ENCODE data around the gene MGAT4A.
A peak's percentile ranks its signal among the peaks of the same experiment; 100 is the strongest.

Gene MGAT4A

GRCh38 chr2:98658816-98659490, 72.0 kb downstream of the MGAT4A start:
- no peak for DNase-seq (ENCODE audit: low read depth in 2 of 2)

- DNase-seq (ENCODE audit: low read depth in 2 of 2): no peak
Measured at GRCh38 chr2:98656800-98657199, 74.1 kb downstream of the MGAT4A start.

GRCh38 chr2:98654699-98655495, 76.0 kb downstream of the MGAT4A start:
- DNase-seq (ENCODE audit: low read depth in 2 of 2): no peak

GRCh38 chr2:98650998-98651397, 79.9 kb downstream of the MGAT4A start:
- DNase-seq (ENCODE audit: low read depth in 2 of 2): no peak

- DNase-seq (ENCODE audit: low read depth in 2 of 2): no peak
Measured at GRCh38 chr2:98649992-98650375, 80.9 kb downstream of the MGAT4A start.

GRCh38 chr2:98649135-98649991, 81.6 kb downstream of the MGAT4A start:
- DNase-seq (ENCODE audit: low read depth in 2 of 2): peak; percentile 60 to 78

GRCh38 chr2:98648451-98648850, 82.5 kb downstream of the MGAT4A start:
- DNase-seq (ENCODE audit: low read depth in 2 of 2): no peak

- DNase-seq (ENCODE audit: low read depth in 2 of 2): no peak
Measured at GRCh38 chr2:98647636-98648035, 83.3 kb downstream of the MGAT4A start.

GRCh38 chr2:98643496-98644100, 87.3 kb downstream of the MGAT4A start:
- no peak for DNase-seq (ENCODE audit: low read depth in 2 of 2)

GRCh38 chr2:98637401-98638147, 93.4 kb downstream of the MGAT4A start:
- peak in 1 of 2 donors; percentile 12 for DNase-seq (ENCODE audit: low read depth in 2 of 2)

- peak in 1 of 2 donors; percentile 23 for DNase-seq (ENCODE audit: low read depth in 2 of 2)
Measured at GRCh38 chr2:98634406-98635092, 96.4 kb downstream of the MGAT4A start.

GRCh38 chr2:98632351-98632750, 98.6 kb downstream of the MGAT4A start:
- no peak for DNase-seq (ENCODE audit: low read depth in 2 of 2)

GRCh38 chr2:98623657-98624056, 107.3 kb downstream of the MGAT4A start:
- DNase-seq (ENCODE audit: low read depth in 2 of 2): no peak

GRCh38 chr2:98617149-98617548, 113.8 kb downstream of the MGAT4A start:
- no peak for DNase-seq (ENCODE audit: low read depth in 2 of 2)

- DNase-seq (ENCODE audit: low read depth in 2 of 2): no peak
Measured at GRCh38 chr2:98615481-98615880, 115.5 kb downstream of the MGAT4A start.

GRCh38 chr2:98614024-98614739, 116.8 kb downstream of the MGAT4A start:
- no peak for DNase-seq (ENCODE audit: low read depth in 2 of 2)

- no peak for DNase-seq (ENCODE audit: low read depth in 2 of 2)
Measured at GRCh38 chr2:98608962-98609604, 121.8 kb downstream of the MGAT4A start.

GRCh38 chr2:98608116-98608961, 122.6 kb downstream of the MGAT4A start, which contains the start of the genes COA5 and UNC50:
COA5 (minus strand) TSS chr2:98608512; CDS start chr2:98608405, 107 bp downstream.
UNC50 (plus strand) TSS chr2:98608589; CDS start chr2:98609760, 1,171 bp downstream.
- DNase-seq (ENCODE audit: low read depth in 2 of 2): peak; percentile 77 to 86
